HepG2 (cell line): ENCODE results near the gene CNKSR3. TPM values are rescaled to one million over a fixed set of nuclear protein-coding genes. Genes with fewer than 3 reads are reported as not detected.

Experiments
- ATAC-seq: fragments of 200-7000 bp; cut with Tn5 transposase; 3 replicates; pipeline ENCODE4 v1.9.1; 2020; ENCODE audit warnings: mild to moderate bottlenecking, moderate library complexity
- BruUV-seq: library from RNA; stranded (reverse); fragments of 400-500 nt; replicated peaks from 2 replicates; lab custom pipeline; 2021; lab: Mats Ljungman, UMichigan
- CTCF ChIA-PET: fragments of 300-600 bp; formaldehyde crosslinking; extraction: SDS; loops from one replicate; lab custom pipeline; 2021; ENCODE audit warnings: low total read pairs, inconsistent platforms, low intra/inter-chr PET ratio; lab: Yijun Ruan, JAX
- POLR2A ChIA-PET: fragments of 350-600 bp; sonication (Branson Sonifier 250); formaldehyde crosslinking; loops from one replicate; lab custom pipeline; 2020; ENCODE audit warnings: antibody characterized with exemption, inconsistent platforms; lab: Yijun Ruan, JAX
- DNase-seq: peaks from one replicate; pipeline ENCODE4 v3.0.0-alpha.2; 2015; ENCODE audit warnings: low spot score
- FAIRE-seq: peaks from 3 replicates; lab custom pipeline; 2011; peaks lifted over from hg19 to GRCh38; lab: Jason Lieb, UNC
- H2AFZ ChIP-seq: one replicate; pipeline ENCODE4 v1.6.1; 2011; ENCODE audit warnings: low read length, inconsistent platforms
- H3K27ac ChIP-seq: fragments of 300-600 bp; 3 replicates; pipeline ENCODE4 v1.8.0; 2011; ENCODE audit warnings: mixed run types, mild to moderate bottlenecking, mixed read lengths, low read length, inconsistent platforms; ENCODE audit not compliant: insufficient read depth; ENCODE audit errors: extremely low read length
- H3K27me3 ChIP-seq, 2 experiments: fragments of 200-600 bp in 1 of 2; 2 replicates in 1 of 2; 3 replicates in 1 of 2; pipeline versions ENCODE4 v1.6.0 to v1.8.0; 2011; ENCODE audit warnings: low read length in 2 of 2, mild to moderate bottlenecking in 2 of 2, moderate library complexity in 2 of 2, inconsistent platforms in 1 of 2; ENCODE audit not compliant: insufficient read depth in 2 of 2, control insufficient read depth in 1 of 2
- H3K36me3 ChIP-seq, 2 experiments: fragments of 200-600 bp in 1 of 2; replicated peaks in 1 of 2; 2 replicates in 1 of 2; 3 replicates in 1 of 2; pipeline versions ENCODE4 v1.5.1 to v1.8.0; 2011; ENCODE audit warnings: low read length in 2 of 2, inconsistent platforms in 1 of 2; ENCODE audit not compliant: insufficient read depth in 2 of 2, control insufficient read depth in 1 of 2
- H3K4me1 ChIP-seq: 2 replicates; pipeline ENCODE4 v1.5.1; 2012; ENCODE audit warnings: low read length, inconsistent platforms; ENCODE audit not compliant: insufficient read depth
- H3K4me2 ChIP-seq: 2 replicates; pipeline ENCODE4 v1.6.0; 2011; ENCODE audit warnings: low read depth, low read length, inconsistent platforms
- H3K4me3 ChIP-seq, 3 experiments: fragments of 200-600 bp in 1 of 3; sonication (generic), shearing (Covaris generic) in 1 of 3; replicated peaks in 1 of 3; 2 replicates each; pipeline ENCODE4 v1.5.1; 2011 to 2016; ENCODE audit warnings: low read length in 3 of 3, inconsistent platforms in 2 of 3, low read depth in 2 of 3, mild to moderate bottlenecking in 2 of 3, control low read depth in 1 of 3, mixed read lengths in 1 of 3; ENCODE audit not compliant: insufficient read depth in 1 of 3
- H3K79me2 ChIP-seq: one replicate; pipeline ENCODE4 v1.6.1; 2011; ENCODE audit warnings: low read length, inconsistent platforms; ENCODE audit not compliant: insufficient read depth
- H3K9ac ChIP-seq: 2 replicates; pipeline ENCODE4 v1.6.0; 2011; ENCODE audit warnings: mild to moderate bottlenecking, low read depth, low read length, inconsistent platforms; ENCODE audit not compliant: insufficient read depth
- H3K9me3 ChIP-seq: 2 replicates; pipeline ENCODE4 v1.5.1; 2012; ENCODE audit warnings: mild to moderate bottlenecking, low read length
- H4K20me1 ChIP-seq: 2 replicates; pipeline ENCODE4 v1.6.0; 2011; ENCODE audit warnings: inconsistent platforms, mild to moderate bottlenecking, low read length, moderate library complexity; ENCODE audit not compliant: insufficient read depth
- GATAD2A ChIP-seq: IDR thresholded peaks from 2 replicates; pipeline ENCODE4 v1.6.1; 2016
- MED8 ChIP-seq: sonication (generic); formaldehyde crosslinking; IDR thresholded peaks from 2 replicates; pipeline ENCODE4 v1.8.1; 2023; ENCODE audit warnings: mild to moderate bottlenecking, missing genetic modification reagents; ENCODE audit not compliant: insufficient replicate concordance
- NAIF1 ChIP-seq: sonication (generic); formaldehyde crosslinking; IDR thresholded peaks from 2 replicates; pipeline ENCODE4 v1.5.0; 2020; ENCODE audit warnings: mild to moderate bottlenecking, missing genetic modification reagents, borderline replicate concordance
- NFYB ChIP-seq: sonication (generic); formaldehyde crosslinking; IDR thresholded peaks from 2 replicates; pipeline ENCODE4 v1.4.0; 2020; ENCODE audit warnings: missing genetic modification reagents
- PAF1 ChIP-seq: IDR thresholded peaks from 2 replicates; pipeline ENCODE4 v1.6.1; 2016; ENCODE audit warnings: missing genetic modification reagents, missing compliant biosample characterization
- POGZ ChIP-seq: sonication (generic); formaldehyde crosslinking; IDR thresholded peaks from 2 replicates; pipeline ENCODE4 v1.4.0; 2020; ENCODE audit warnings: mild to moderate bottlenecking, missing genetic modification reagents
- TARDBP ChIP-seq: sonication (generic); formaldehyde crosslinking; IDR thresholded peaks from 2 replicates; pipeline ENCODE4 v1.8.0; 2022; ENCODE audit warnings: mild to moderate bottlenecking, missing genetic modification reagents
- ZNF607 ChIP-seq: sonication (generic); formaldehyde crosslinking; IDR thresholded peaks from 2 replicates; pipeline ENCODE4 v1.5.1; 2020; ENCODE audit warnings: missing genetic modification reagents, mild to moderate bottlenecking, borderline replicate concordance
- WGBS: methylation state at CpG from one replicate; pipeline ENCODE4 v1.1.6; 2017; ENCODE audit warnings: low lambda C conversion rate; 5-methylcytosine and 5-hydroxymethylcytosine counted together
- in situ Hi-C: cut with HindIII; loops from 2 replicates; pipeline ENCODE4 v1.10.0; 2017; ENCODE audit warnings: low pct_unique_long_range_greater_than_20kb; ENCODE audit not compliant: extremely low pct_ligation_motif_present
- intact Hi-C: fragments of 100-400 bp; cut with micrococcal nuclease; formaldehyde crosslinking; loops from one replicate; pipeline ENCODE4 v1.10.0; 2022; ENCODE audit not compliant: unreplicated experiment
- polyA plus RNA-seq, 8 experiments: library from polyadenylated mRNA; depleted of rRNA in 3 of 8; stranded (reverse) in 7 of 8; unstranded in 1 of 8; fragments of >200 nt; fragmentation: Illumina TruSeq in 4 of 8; extraction: Trizol in 4 of 8; gene quantifications; 2 replicates each; pipeline versions ENCODE4 v1.2.1 to v1.2.3, GENCODE V29; 2011 to 2016; ENCODE audit warnings: low read depth in 4 of 8, missing spikeins in 1 of 8, mixed read lengths in 1 of 8; ENCODE audit not compliant: insufficient read depth in 1 of 8
- total RNA-seq, 5 experiments: library from RNA; depleted of rRNA; stranded (reverse); fragments of >200 nt; fragmentation: Illumina TruSeq; extraction: Trizol; gene quantifications; 2 replicates each; pipeline ENCODE4 v1.2.3, GENCODE V29; 2016; ENCODE audit warnings: low read depth in 1 of 5
- TF ChIP-seq, protein P1 (sequence below): sonication (generic); formaldehyde crosslinking; IDR thresholded peaks from 2 replicates; pipeline ENCODE4 v1.4.0; 2020; ENCODE audit warnings: missing genetic modification reagents, low read depth, mild to moderate bottlenecking, borderline replicate concordance
- TF ChIP-seq, protein P2 (sequence below): fragments of 450-650 bp; IDR thresholded peaks from 2 replicates; pipeline ENCODE4 v1.6.1; 2016
- TF ChIP-seq, protein P3 (sequence below): sonication (generic); formaldehyde crosslinking; conservative IDR thresholded peaks from 2 replicates; pipeline ENCODE4 v1.8.1; 2023; ENCODE audit warnings: missing genetic modification reagents
- TF ChIP-seq, protein P4 (sequence below): fragments of 450-650 bp; IDR thresholded peaks from 2 replicates; pipeline ENCODE4 v1.6.1; 2017
- TF ChIP-seq, protein P5 (sequence below): sonication (generic); formaldehyde crosslinking; conservative IDR thresholded peaks from 2 replicates; pipeline ENCODE4 v1.5.0; 2020; ENCODE audit warnings: missing genetic modification reagents
- TF ChIP-seq, protein P6 (sequence below): sonication (generic); formaldehyde crosslinking; IDR thresholded peaks from 2 replicates; pipeline ENCODE4 v1.4.0; 2020; ENCODE audit warnings: mild to moderate bottlenecking, missing genetic modification reagents
- TF ChIP-seq, protein P7 (sequence below): sonication (generic); formaldehyde crosslinking; IDR thresholded peaks from 2 replicates; pipeline ENCODE4 v1.4.0; 2020; ENCODE audit warnings: low read depth, mild to moderate bottlenecking, missing genetic modification reagents

CNKSR3 gene
- total and polyA plus RNA-seq, 2 of the 13 experiments (the other 11 are each of a cell fraction or from before 2014, with no cell fraction given) = 9.2 to 38.6 TPM

DNA sequence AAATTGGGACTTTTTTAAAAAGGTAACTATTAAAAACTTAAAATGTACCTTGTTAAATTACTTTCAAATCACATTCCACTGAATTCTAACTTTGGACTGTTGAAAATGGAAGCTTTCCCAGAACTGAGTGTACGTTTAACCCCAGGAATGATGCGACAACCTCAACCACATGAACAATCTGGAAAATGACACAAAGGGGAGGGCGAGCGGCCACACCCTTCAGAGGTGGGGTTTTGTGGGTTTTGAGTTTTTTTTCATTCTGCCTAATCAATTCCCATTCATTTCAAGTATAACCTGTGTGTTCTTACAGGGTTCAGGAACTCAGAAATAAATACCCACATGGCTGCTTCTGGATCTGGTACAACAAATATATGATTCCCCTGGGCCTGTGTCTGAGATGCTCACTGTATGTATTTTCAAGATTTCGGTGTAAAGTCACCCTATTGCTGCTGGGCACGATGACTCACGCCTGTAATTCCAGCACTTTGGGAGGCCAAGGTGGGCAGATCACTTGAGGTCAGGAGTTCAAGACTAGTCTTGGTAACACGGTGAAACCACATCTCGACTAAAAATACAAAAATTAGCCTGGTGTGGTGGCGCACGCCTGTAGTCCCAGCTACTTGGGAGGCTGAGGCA lies 21.6 kb downstream of the CNKSR3 start:
- H2AFZ ChIP-seq = no peak overlapping the region
- no peak overlapping the region for H3K4me2 ChIP-seq
- BruUV-seq = no TSS peak
- H3K9me3 ChIP-seq = no peaks in the 10 kb centered on the region
- peaks cover 1 to 25% of the 10 kb centered on the region in 2 experiments; a peak in 3 of 5 replicates for H3K36me3 ChIP-seq
- no peak overlapping the region for H3K4me3 ChIP-seq
- 94% methylated on average over 11 of the region's 11 CpGs for WGBS
- ATAC-seq (no peak), FAIRE-seq (no peak), DNase-seq (no peak)
- peaks cover 88% of the 10 kb centered on the region for H3K79me2 ChIP-seq
- H3K9ac ChIP-seq = no peak overlapping the region
- in situ Hi-C loops (no loop called here), intact Hi-C loops (loop anchor here (1.0 kb wide), 1 partner anchor 20 kb away; no protein-coding TSS in a partner anchor)
- H4K20me1 ChIP-seq = peaks cover 28% of the 10 kb centered on the region
- H3K4me1 ChIP-seq = peaks cover 59% of the 10 kb centered on the region
- no peak overlapping the region for H3K27ac ChIP-seq
- ChIA-PET POLR2A (no interaction called here), CTCF (no interaction called here)
- H3K27me3 ChIP-seq = no peaks in the 10 kb centered on the region
- peak; percentile 29; the same call in 1 of the 2 replicates for TF ChIP-seq ZNF607
- TF ChIP-seq TARDBP (CRISPR knock-in tag) = no peak
- no peak for TF ChIP-seq MED8 (CRISPR knock-in tag)
- TF ChIP-seq, protein P1, sequence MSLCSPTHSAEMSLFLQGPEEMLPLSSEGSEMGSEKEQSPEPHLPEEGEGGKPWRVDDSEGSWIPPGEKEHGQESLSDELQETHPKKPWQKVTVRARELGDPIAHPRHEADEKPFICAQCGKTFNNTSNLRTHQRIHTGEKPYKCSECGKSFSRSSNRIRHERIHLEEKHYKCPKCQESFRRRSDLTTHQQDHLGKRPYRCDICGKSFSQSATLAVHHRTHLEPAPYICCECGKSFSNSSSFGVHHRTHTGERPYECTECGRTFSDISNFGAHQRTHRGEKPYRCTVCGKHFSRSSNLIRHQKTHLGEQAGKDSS = no peak
- TF ChIP-seq, protein P2, sequence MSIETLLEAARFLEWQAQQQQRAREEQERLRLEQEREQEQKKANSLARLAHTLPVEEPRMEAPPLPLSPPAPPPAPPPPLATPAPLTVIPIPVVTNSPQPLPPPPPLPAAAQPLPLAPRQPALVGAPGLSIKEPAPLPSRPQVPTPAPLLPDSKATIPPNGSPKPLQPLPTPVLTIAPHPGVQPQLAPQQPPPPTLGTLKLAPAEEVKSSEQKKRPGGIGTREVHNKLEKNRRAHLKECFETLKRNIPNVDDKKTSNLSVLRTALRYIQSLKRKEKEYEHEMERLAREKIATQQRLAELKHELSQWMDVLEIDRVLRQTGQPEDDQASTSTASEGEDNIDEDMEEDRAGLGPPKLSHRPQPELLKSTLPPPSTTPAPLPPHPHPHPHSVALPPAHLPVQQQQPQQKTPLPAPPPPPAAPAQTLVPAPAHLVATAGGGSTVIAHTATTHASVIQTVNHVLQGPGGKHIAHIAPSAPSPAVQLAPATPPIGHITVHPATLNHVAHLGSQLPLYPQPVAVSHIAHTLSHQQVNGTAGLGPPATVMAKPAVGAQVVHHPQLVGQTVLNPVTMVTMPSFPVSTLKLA = no peak
- TF ChIP-seq, protein P3, sequence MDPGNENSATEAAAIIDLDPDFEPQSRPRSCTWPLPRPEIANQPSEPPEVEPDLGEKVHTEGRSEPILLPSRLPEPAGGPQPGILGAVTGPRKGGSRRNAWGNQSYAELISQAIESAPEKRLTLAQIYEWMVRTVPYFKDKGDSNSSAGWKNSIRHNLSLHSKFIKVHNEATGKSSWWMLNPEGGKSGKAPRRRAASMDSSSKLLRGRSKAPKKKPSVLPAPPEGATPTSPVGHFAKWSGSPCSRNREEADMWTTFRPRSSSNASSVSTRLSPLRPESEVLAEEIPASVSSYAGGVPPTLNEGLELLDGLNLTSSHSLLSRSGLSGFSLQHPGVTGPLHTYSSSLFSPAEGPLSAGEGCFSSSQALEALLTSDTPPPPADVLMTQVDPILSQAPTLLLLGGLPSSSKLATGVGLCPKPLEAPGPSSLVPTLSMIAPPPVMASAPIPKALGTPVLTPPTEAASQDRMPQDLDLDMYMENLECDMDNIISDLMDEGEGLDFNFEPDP (CRISPR knock-in tag) = no peak
- TF ChIP-seq, protein P4, sequence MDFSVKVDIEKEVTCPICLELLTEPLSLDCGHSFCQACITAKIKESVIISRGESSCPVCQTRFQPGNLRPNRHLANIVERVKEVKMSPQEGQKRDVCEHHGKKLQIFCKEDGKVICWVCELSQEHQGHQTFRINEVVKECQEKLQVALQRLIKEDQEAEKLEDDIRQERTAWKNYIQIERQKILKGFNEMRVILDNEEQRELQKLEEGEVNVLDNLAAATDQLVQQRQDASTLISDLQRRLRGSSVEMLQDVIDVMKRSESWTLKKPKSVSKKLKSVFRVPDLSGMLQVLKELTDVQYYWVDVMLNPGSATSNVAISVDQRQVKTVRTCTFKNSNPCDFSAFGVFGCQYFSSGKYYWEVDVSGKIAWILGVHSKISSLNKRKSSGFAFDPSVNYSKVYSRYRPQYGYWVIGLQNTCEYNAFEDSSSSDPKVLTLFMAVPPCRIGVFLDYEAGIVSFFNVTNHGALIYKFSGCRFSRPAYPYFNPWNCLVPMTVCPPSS = no peak
- no peak for TF ChIP-seq NAIF1 (CRISPR knock-in tag)
- TF ChIP-seq, protein P5, sequence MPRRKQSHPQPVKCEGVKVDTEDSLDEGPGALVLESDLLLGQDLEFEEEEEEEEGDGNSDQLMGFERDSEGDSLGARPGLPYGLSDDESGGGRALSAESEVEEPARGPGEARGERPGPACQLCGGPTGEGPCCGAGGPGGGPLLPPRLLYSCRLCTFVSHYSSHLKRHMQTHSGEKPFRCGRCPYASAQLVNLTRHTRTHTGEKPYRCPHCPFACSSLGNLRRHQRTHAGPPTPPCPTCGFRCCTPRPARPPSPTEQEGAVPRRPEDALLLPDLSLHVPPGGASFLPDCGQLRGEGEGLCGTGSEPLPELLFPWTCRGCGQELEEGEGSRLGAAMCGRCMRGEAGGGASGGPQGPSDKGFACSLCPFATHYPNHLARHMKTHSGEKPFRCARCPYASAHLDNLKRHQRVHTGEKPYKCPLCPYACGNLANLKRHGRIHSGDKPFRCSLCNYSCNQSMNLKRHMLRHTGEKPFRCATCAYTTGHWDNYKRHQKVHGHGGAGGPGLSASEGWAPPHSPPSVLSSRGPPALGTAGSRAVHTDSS (CRISPR knock-in tag) = no peak
- no peak for TF ChIP-seq NFYB (CRISPR knock-in tag)
- no peak for TF ChIP-seq PAF1 (CRISPR knock-in tag)
- TF ChIP-seq, protein P6, sequence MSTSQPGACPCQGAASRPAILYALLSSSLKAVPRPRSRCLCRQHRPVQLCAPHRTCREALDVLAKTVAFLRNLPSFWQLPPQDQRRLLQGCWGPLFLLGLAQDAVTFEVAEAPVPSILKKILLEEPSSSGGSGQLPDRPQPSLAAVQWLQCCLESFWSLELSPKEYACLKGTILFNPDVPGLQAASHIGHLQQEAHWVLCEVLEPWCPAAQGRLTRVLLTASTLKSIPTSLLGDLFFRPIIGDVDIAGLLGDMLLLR (CRISPR knock-in tag) = no peak
- TF ChIP-seq POGZ = no peak
- no peak for TF ChIP-seq GATAD2A (CRISPR knock-in tag)
- TF ChIP-seq, protein P7, sequence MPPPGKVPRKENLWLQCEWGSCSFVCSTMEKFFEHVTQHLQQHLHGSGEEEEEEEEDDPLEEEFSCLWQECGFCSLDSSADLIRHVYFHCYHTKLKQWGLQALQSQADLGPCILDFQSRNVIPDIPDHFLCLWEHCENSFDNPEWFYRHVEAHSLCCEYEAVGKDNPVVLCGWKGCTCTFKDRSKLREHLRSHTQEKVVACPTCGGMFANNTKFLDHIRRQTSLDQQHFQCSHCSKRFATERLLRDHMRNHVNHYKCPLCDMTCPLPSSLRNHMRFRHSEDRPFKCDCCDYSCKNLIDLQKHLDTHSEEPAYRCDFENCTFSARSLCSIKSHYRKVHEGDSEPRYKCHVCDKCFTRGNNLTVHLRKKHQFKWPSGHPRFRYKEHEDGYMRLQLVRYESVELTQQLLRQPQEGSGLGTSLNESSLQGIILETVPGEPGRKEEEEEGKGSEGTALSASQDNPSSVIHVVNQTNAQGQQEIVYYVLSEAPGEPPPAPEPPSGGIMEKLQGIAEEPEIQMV (CRISPR knock-in tag) = no peak
